ENCODE results near the gene IFRD1. TPM values are rescaled to one million over a fixed set of nuclear protein-coding genes. Genes with fewer than 3 reads are reported as not detected.

Gene IFRD1
- total RNA-seq, 1 experiment from 2014 or later, result 79.6 TPM

DNA sequence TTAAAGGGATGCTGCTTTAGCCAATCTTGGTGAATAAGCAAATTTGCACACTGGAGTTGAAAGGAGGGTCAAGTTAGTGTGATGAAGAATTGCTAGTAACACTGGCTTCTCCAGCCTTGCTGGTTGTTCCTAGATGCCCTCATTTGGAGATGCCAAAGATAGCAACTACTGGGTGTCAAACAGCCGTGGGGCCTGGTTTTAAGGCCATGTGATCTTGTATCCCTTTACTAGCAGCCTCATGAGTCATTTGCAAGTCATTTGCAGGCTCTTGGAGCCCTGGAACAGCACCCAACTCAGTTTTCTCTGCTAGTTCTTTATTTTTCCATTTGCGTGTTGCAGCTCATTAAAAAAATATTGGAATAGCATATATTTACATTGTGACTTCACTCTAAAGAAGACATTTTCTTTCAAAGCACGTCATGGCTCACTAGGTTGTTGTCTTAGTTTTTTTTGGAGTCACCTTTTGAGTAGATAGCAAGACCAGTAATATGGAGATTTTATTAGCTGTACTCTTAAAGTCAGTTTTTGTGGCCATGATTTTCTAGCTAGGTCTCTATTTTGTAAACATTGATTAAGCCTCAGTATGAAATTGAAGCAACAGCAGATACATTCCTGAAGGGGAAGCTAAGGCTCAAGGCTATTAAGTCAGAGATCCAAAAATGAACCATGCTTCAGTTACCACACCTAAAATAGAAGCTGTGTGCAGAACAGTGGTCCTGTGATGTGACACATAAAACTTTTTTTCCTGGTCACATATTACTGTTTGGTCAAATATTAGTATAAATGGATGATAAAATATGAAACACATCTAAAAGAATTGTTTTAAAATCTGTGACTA is 31.8 kb downstream of the IFRD1 start:
- no peaks in the 10 kb centered on the region for H3K9me2 ChIP-seq (ENCODE audit: insufficient read depth)
- no peaks in the 10 kb centered on the region for H3K9me3 ChIP-seq (ENCODE audit: insufficient read depth, low read depth)
- H3K79me2 ChIP-seq (ENCODE audit: low read depth), result no peaks in the 10 kb centered on the region
- POLR2A ChIA-PET (ENCODE audit: unreplicated experiment), result interaction anchor here (0.6 kb wide), 1 partner anchor 29 kb away, joined by 6 read pairs; no protein-coding TSS in a partner anchor
- DNase-seq, result peak; percentile 83 to 93
- H3K4me3 ChIP-seq, result no peak overlapping the region
- H3K36me3 ChIP-seq (ENCODE audit: low read depth), result no peaks in the 10 kb centered on the region
- no peaks in the 10 kb centered on the region for H3K27me3 ChIP-seq (ENCODE audit: insufficient read depth, low read depth)
- TF ChIP-seq, protein P1, sequence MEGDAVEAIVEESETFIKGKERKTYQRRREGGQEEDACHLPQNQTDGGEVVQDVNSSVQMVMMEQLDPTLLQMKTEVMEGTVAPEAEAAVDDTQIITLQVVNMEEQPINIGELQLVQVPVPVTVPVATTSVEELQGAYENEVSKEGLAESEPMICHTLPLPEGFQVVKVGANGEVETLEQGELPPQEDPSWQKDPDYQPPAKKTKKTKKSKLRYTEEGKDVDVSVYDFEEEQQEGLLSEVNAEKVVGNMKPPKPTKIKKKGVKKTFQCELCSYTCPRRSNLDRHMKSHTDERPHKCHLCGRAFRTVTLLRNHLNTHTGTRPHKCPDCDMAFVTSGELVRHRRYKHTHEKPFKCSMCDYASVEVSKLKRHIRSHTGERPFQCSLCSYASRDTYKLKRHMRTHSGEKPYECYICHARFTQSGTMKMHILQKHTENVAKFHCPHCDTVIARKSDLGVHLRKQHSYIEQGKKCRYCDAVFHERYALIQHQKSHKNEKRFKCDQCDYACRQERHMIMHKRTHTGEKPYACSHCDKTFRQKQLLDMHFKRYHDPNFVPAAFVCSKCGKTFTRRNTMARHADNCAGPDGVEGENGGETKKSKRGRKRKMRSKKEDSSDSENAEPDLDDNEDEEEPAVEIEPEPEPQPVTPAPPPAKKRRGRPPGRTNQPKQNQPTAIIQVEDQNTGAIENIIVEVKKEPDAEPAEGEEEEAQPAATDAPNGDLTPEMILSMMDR (conservative IDR thresholded peaks at IDR 0.05), result no peak
- TF ChIP-seq EZH2 (IDR thresholded peaks at IDR 0.05; ENCODE audit: low read depth), result no peak
- peak overlapping the region; percentile 48 for H3K27ac ChIP-seq
- peak overlapping the region; percentile 20; the same call in 1 of the 2 replicates for H3K4me2 ChIP-seq
- intact Hi-C loops (cut with micrococcal nuclease; ENCODE audit: unreplicated experiment), result loop anchor here (1.0 to 5.0 kb wide), 3 partner anchors 13 to 500 kb away; no protein-coding TSS in a partner anchor
- H2AFZ ChIP-seq, result no peak overlapping the region
- CTCF ChIA-PET, result no interaction called here
- BruUV-seq (replicated peaks), result no TSS peak
- no peaks in the 10 kb centered on the region for H4K20me1 ChIP-seq (ENCODE audit: insufficient read depth)
- H3F3A ChIP-seq (ENCODE audit: insufficient read depth, low read depth), result peaks cover 14% of the 10 kb centered on the region; the same call in 1 of the 2 replicates
- peaks cover 35% of the 10 kb centered on the region for H3K4me1 ChIP-seq (replicated peaks; ENCODE audit: insufficient read depth)

- Histone ChIP-seq H3K9me2 (ENCODE audit: insufficient read depth) (no peaks in the 10 kb centered on the region), H3K4me3 (no peak overlapping the region), H2AFZ (no peak overlapping the region), H3K4me1 (replicated peaks; ENCODE audit: insufficient read depth) (peaks cover 35% of the 10 kb centered on the region), H3K27me3 (ENCODE audit: insufficient read depth, low read depth) (no peaks in the 10 kb centered on the region), H3K27ac (no peak overlapping the region), H3K9me3 (ENCODE audit: insufficient read depth, low read depth) (no peaks in the 10 kb centered on the region), H3K36me3 (ENCODE audit: low read depth) (no peaks in the 10 kb centered on the region), H3F3A (ENCODE audit: insufficient read depth, low read depth) (peaks cover 14% of the 10 kb centered on the region; the same call in 1 of the 2 replicates), H3K79me2 (ENCODE audit: low read depth) (no peaks in the 10 kb centered on the region), H3K4me2 (0 out of 2 replicates have a peak overlapping the region, but pooled peaks have one; percentile 9), H4K20me1 (ENCODE audit: insufficient read depth) (no peaks in the 10 kb centered on the region)
- TF ChIP-seq EZH2 (IDR thresholded peaks at IDR 0.05; ENCODE audit: low read depth), result no peak
- TF ChIP-seq, protein P1 (conservative IDR thresholded peaks at IDR 0.05), result no peak
- intact Hi-C loops (cut with micrococcal nuclease; ENCODE audit: unreplicated experiment), result loop anchor here (1.0 to 5.0 kb wide), 3 partner anchors 34 to 502 kb away; partner anchors contain the start of genes DOCK4, IFRD1 and ZNF277
- no TSS peak for BruUV-seq (replicated peaks)
- ChIA-PET CTCF (no interaction called here), POLR2A (ENCODE audit: unreplicated experiment) (interaction anchor here (0.9 kb wide), 1 partner anchor 34 kb away, joined by 6 read pairs; the partner anchor contains the start of gene IFRD1)
- peak; percentile 70 to 74 for DNase-seq
These were observed 34.5 kb downstream of the IFRD1 start for GRCh38 chr7:112484671-112485167.

DNA sequence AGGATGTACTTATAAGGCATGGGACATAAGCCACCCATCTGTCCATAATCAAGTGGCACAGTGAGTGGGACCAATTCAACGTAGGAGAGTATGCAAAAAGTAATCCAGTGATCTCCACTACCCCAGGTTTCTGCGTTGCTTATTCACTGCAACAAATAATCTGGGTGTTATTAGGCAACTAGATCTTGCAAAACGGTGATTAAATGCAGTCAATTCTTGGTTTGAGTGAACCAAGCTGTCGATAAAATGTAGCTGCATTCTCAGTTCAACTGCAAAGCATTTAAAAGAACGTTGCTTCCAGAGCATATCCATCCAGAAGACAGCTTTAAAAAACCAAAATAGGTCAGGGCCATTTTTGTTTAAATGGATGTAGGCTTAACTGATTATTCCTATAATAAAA is 35.5 kb downstream of the IFRD1 start:
- Histone ChIP-seq H3F3A (ENCODE audit: insufficient read depth, low read depth) (peaks cover 14% of the 10 kb centered on the region; the same call in 1 of the 2 replicates), H3K4me2 (no peak overlapping the region), H3K4me3 (no peak overlapping the region), H3K9me2 (ENCODE audit: insufficient read depth) (no peaks in the 10 kb centered on the region), H3K9me3 (ENCODE audit: insufficient read depth, low read depth) (no peaks in the 10 kb centered on the region), H3K27ac (no peak overlapping the region), H3K36me3 (ENCODE audit: low read depth) (no peaks in the 10 kb centered on the region), H3K79me2 (ENCODE audit: low read depth) (no peaks in the 10 kb centered on the region), H2AFZ (no peak overlapping the region), H3K4me1 (replicated peaks; ENCODE audit: insufficient read depth) (peaks cover 33% of the 10 kb centered on the region), H3K27me3 (ENCODE audit: insufficient read depth, low read depth) (no peaks in the 10 kb centered on the region), H4K20me1 (ENCODE audit: insufficient read depth) (no peaks in the 10 kb centered on the region)
- ChIA-PET POLR2A (ENCODE audit: unreplicated experiment) (no interaction called here), CTCF (no interaction called here)
- no peak for DNase-seq
- no TSS peak for BruUV-seq (replicated peaks)
- intact Hi-C loops (cut with micrococcal nuclease; ENCODE audit: unreplicated experiment), result loop anchor here (2.0 kb wide), 1 partner anchor 279 kb away; the partner anchor contains the start of genes DOCK4 and ZNF277
- no peak for TF ChIP-seq EZH2 (IDR thresholded peaks at IDR 0.05; ENCODE audit: low read depth)

Measured in PC-9 (cell line).